Measurements from ENCODE around the gene GPC5.

Gene GPC5

DNA sequence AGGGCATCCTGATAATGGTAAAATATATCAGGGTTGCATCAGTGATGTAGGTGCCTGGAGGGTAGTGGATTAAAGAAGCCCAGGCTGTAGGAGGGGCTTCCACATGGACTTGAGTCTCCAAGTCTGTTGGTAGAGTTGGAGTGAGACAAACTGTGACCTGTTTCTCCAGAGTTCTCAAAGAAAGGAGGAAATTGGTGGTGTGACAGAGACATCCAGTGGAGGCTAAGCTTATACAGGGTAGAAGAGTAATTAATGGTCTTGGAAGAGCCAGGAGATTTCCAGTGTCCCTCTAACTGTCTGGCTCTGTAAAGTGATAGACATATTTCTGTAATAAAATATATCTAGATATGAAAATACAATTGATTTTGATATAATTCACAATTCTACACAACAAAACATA, 61.1 kb downstream of the GPC5 start:
- H4K20me1 ChIP-seq (ENCODE audit: insufficient read depth), result no peaks in the 10 kb centered on the region
- TF ChIP-seq, protein P1, sequence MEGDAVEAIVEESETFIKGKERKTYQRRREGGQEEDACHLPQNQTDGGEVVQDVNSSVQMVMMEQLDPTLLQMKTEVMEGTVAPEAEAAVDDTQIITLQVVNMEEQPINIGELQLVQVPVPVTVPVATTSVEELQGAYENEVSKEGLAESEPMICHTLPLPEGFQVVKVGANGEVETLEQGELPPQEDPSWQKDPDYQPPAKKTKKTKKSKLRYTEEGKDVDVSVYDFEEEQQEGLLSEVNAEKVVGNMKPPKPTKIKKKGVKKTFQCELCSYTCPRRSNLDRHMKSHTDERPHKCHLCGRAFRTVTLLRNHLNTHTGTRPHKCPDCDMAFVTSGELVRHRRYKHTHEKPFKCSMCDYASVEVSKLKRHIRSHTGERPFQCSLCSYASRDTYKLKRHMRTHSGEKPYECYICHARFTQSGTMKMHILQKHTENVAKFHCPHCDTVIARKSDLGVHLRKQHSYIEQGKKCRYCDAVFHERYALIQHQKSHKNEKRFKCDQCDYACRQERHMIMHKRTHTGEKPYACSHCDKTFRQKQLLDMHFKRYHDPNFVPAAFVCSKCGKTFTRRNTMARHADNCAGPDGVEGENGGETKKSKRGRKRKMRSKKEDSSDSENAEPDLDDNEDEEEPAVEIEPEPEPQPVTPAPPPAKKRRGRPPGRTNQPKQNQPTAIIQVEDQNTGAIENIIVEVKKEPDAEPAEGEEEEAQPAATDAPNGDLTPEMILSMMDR (conservative IDR thresholded peaks at IDR 0.05; ENCODE audit: low read depth, low read length), result no peak
- no peaks in the 10 kb centered on the region for H3K4me1 ChIP-seq (ENCODE audit: low read depth, poor library complexity, severe bottlenecking)

DNA sequence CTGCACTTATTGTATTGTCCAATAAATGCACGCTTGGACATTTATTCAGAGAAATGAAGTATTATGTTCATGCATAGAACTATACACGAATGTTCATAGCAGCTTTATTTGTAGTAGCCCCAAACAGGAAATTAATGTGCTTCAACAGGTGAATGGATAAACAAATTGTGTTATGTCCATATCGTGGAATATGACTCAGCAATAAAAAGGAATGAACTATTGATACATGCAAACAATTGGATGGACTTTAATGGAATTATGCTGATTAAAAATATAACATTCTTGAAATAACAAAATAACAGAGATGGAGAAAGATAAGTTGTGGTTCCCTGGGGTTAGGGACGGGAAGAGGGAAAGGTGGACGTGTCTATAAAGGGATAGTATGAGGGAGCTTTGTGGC, 65.9 kb downstream of the GPC5 start:
- no peaks in the 10 kb centered on the region for H3K79me2 ChIP-seq (ENCODE audit: insufficient read depth, low read depth)
- H3K27ac ChIP-seq, result no peak overlapping the region
- no peak overlapping the region for H2AFZ ChIP-seq (ENCODE audit: low read depth)
- no peaks in the 10 kb centered on the region for H4K20me1 ChIP-seq (ENCODE audit: insufficient read depth)
- no peak overlapping the region for H3K4me3 ChIP-seq (IDR thresholded peaks at IDR 0.05; ENCODE audit: insufficient read depth, low read depth, low read length)
- no peak overlapping the region for H3K4me2 ChIP-seq
- TF ChIP-seq, protein P1 (conservative IDR thresholded peaks at IDR 0.05; ENCODE audit: low read depth, low read length), result no peak
- no peak overlapping the region for H3K9ac ChIP-seq
- H3K36me3 ChIP-seq (ENCODE audit: insufficient read depth), result no peaks in the 10 kb centered on the region
- no peaks in the 10 kb centered on the region for H3K4me1 ChIP-seq (ENCODE audit: low read depth, poor library complexity, severe bottlenecking)
- no peaks in the 10 kb centered on the region for H3K27me3 ChIP-seq (ENCODE audit: insufficient read depth, low read depth)

More for the DNA sequence above, 61.1 kb downstream of the GPC5 start:
- H3K36me3 ChIP-seq (ENCODE audit: insufficient read depth), result no peaks in the 10 kb centered on the region
- no peaks in the 10 kb centered on the region for H3K27me3 ChIP-seq (ENCODE audit: insufficient read depth, low read depth)
- H3K4me2 ChIP-seq, result no peak overlapping the region
- H3K4me3 ChIP-seq (IDR thresholded peaks at IDR 0.05; ENCODE audit: insufficient read depth, low read depth, low read length), result no peak overlapping the region
- no peak overlapping the region for H3K9ac ChIP-seq
- H3K27ac ChIP-seq, result no peak overlapping the region
- H3K79me2 ChIP-seq (ENCODE audit: insufficient read depth, low read depth), result no peaks in the 10 kb centered on the region
- no peak overlapping the region for H2AFZ ChIP-seq (ENCODE audit: low read depth)

DNA sequence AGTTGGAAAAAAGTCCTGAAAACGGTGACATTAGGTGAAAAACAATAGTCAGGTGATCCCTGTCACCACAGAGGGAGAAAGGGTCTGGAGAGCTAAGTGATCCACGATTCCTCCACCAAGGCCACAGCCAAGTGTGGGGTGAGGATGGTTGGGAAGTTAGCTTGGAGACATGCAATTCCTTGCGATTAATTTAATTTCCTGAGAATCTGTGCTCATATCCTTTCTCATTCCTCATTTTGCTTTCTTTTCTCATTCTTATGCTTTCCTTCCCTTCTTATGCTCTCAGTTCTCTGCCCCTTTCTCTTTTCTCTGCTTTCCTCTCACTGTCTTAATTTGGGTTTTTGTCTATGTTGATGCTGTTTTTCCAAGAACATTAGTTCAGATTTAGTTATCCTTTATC, 68.8 kb downstream of the GPC5 start:
- Histone ChIP-seq H3K4me1 (ENCODE audit: low read depth, poor library complexity, severe bottlenecking) (no peaks in the 10 kb centered on the region), H3K27me3 (ENCODE audit: insufficient read depth, low read depth) (no peaks in the 10 kb centered on the region), H3K36me3 (ENCODE audit: insufficient read depth) (no peaks in the 10 kb centered on the region), H3K4me2 (no peak overlapping the region), H3K4me3 (IDR thresholded peaks at IDR 0.05; ENCODE audit: insufficient read depth, low read depth, low read length) (no peak overlapping the region), H3K9ac (no peak overlapping the region), H3K79me2 (ENCODE audit: insufficient read depth, low read depth) (no peaks in the 10 kb centered on the region), H2AFZ (ENCODE audit: low read depth) (no peak overlapping the region), H4K20me1 (ENCODE audit: insufficient read depth) (no peaks in the 10 kb centered on the region), H3K27ac (no peak overlapping the region)
- TF ChIP-seq, protein P1 (conservative IDR thresholded peaks at IDR 0.05; ENCODE audit: low read depth, low read length), result no peak

DNA sequence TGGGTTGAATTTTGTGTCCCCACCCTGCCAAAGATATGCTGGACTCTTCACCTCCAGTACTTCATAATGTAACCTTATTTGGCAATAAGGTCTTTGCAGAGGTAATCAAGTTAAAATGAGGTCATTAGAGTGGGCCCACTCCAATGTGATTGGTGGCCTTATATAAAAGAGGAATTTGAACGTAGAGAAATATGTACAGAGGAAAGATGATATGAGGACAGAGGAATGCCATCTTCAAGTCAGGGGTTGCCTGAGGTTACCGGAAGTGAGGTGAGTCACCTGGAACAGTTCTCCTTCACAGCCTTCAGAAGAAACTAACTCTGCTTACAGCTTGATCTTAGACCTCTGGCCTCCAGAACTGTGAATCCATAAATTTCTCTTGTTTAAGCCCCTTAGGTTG, 69.9 kb downstream of the GPC5 start:
- TF ChIP-seq, protein P1 (conservative IDR thresholded peaks at IDR 0.05; ENCODE audit: low read depth, low read length), result no peak
- Histone ChIP-seq H3K4me3 (IDR thresholded peaks at IDR 0.05; ENCODE audit: insufficient read depth, low read depth, low read length) (no peak overlapping the region), H3K9ac (no peak overlapping the region), H3K4me2 (no peak overlapping the region), H3K4me1 (ENCODE audit: low read depth, poor library complexity, severe bottlenecking) (no peaks in the 10 kb centered on the region), H2AFZ (ENCODE audit: low read depth) (no peak overlapping the region), H3K27me3 (ENCODE audit: insufficient read depth, low read depth) (no peaks in the 10 kb centered on the region), H3K27ac (no peak overlapping the region), H3K36me3 (ENCODE audit: insufficient read depth) (no peaks in the 10 kb centered on the region), H3K79me2 (ENCODE audit: insufficient read depth, low read depth) (no peaks in the 10 kb centered on the region), H4K20me1 (ENCODE audit: insufficient read depth) (no peaks in the 10 kb centered on the region)
